B cell (primary cell): ENCODE data around the gene DNAH2. TPM values are rescaled to one million over a fixed set of nuclear protein-coding genes. Genes with fewer than 3 reads are reported as not detected.

Source experiments
- ATAC-seq: fragments of 200-7000 bp; cut with Tn5 transposase; one replicate; pipeline ENCODE4 v1.10.0; 2021; ENCODE audit warnings: low read depth, mild to moderate bottlenecking, moderate number of reproducible peaks, moderate library complexity
- CTCF ChIA-PET: fragments of 350-600 bp; sonication (Branson Sonifier 250); formaldehyde crosslinking; loops from one replicate; lab custom pipeline; 2021; ENCODE audit warnings: antibody characterized with exemption, inconsistent platforms; lab: Charles Lee
- POLR2A ChIA-PET: fragments of 350-600 bp; sonication (Branson Sonifier 250); formaldehyde crosslinking; loops from one replicate; lab custom pipeline; 2021; ENCODE audit warnings: antibody characterized with exemption; lab: Charles Lee
- DNase-seq: peaks from one replicate; pipeline ENCODE4 v3.0.0; 2013
- H2AFZ ChIP-seq: 2 replicates; pipeline ENCODE4 v1.6.1; 2012; ENCODE audit warnings: mild to moderate bottlenecking, low read depth, low read length; ENCODE audit not compliant: insufficient read depth, poor library complexity, severe bottlenecking
- H3K27ac ChIP-seq, 2 donors: 1 replicate in 1 of 2; 2 replicates in 1 of 2; pipeline ENCODE4 v1.5.1; 2012 to 2013; ENCODE audit warnings: low read length in 2 of 2, mild to moderate bottlenecking in 2 of 2, moderate library complexity in 1 of 2
- H3K27me3 ChIP-seq, 4 experiments: fragments of 200-600 bp in 1 of 4; sonication (generic) in 1 of 4; replicated peaks in 1 of 4; 1 replicate in 2 of 4; 2 replicates in 2 of 4; pipeline versions ENCODE4 v1.6.1 to v1.7.0; 2013 to 2016; ENCODE audit warnings: low read length in 3 of 4, mild to moderate bottlenecking in 2 of 4, mixed read lengths in 1 of 4, moderate library complexity in 1 of 4; ENCODE audit not compliant: insufficient read depth in 4 of 4, control insufficient read depth in 3 of 4; ENCODE audit errors: control extremely low read depth in 1 of 4
- H3K36me3 ChIP-seq, 2 experiments: replicated peaks in 1 of 2; 1 replicate in 1 of 2; 2 replicates in 1 of 2; pipeline versions ENCODE4 v1.6.1 to v1.7.1; 2013; ENCODE audit warnings: low read length in 1 of 2; ENCODE audit not compliant: insufficient read depth in 2 of 2, control insufficient read depth in 1 of 2; ENCODE audit errors: control extremely low read depth in 1 of 2, extremely low read depth in 1 of 2
- H3K4me1 ChIP-seq, 2 donors: fragments of 200-600 bp in 1 of 2; sonication (generic) in 1 of 2; 1 replicate in 1 of 2; 2 replicates in 1 of 2; pipeline versions ENCODE4 v1.5.1 to v1.6.1; 2013 to 2017; ENCODE audit warnings: low read length in 2 of 2; ENCODE audit not compliant: control insufficient read depth in 2 of 2, insufficient read depth in 2 of 2
- H3K4me2 ChIP-seq: replicated peaks from 2 replicates; pipeline ENCODE3; 2012; ENCODE audit warnings: mild to moderate bottlenecking, low read depth, low read length; ENCODE audit not compliant: poor library complexity, severe bottlenecking
- H3K4me3 ChIP-seq, 5 experiments: fragments of 200-600 bp in 1 of 5; sonication (generic) in 1 of 5; 1 replicate in 3 of 5; 2 replicates in 2 of 5; pipeline versions ENCODE4 v1.5.1 to v1.7.0; 2011 to 2016; ENCODE audit warnings: low read length in 4 of 5, mild to moderate bottlenecking in 4 of 5, low read depth in 2 of 5, control low read depth in 1 of 5, moderate library complexity in 1 of 5; ENCODE audit not compliant: insufficient read depth in 1 of 5; ENCODE audit errors: control extremely low read depth in 1 of 5, extremely low read depth in 1 of 5
- H3K79me2 ChIP-seq: fragments of 200-600 bp; sonication (generic); one replicate; pipeline ENCODE4 v1.6.0; 2016; ENCODE audit warnings: low read length; ENCODE audit not compliant: control insufficient read depth, insufficient read depth
- H3K9ac ChIP-seq: fragments of 200-600 bp; sonication (generic); 2 replicates; pipeline ENCODE4 v1.6.1; 2017; ENCODE audit warnings: mild to moderate bottlenecking, low read length, moderate library complexity
- H3K9me3 ChIP-seq, 3 donors: one replicate each; pipeline versions ENCODE4 v1.6.1 to v1.7.1; 2013; ENCODE audit warnings: low read length in 2 of 3; ENCODE audit not compliant: control insufficient read depth in 2 of 3, insufficient read depth in 1 of 3; ENCODE audit errors: control extremely low read depth in 1 of 3
- H4K20me1 ChIP-seq: 2 replicates; pipeline ENCODE4 v1.6.0; 2012; ENCODE audit warnings: mild to moderate bottlenecking, low read length; ENCODE audit not compliant: insufficient read depth, control insufficient read depth, poor library complexity, severe bottlenecking
- H3K27ac Mint-ChIP-seq: one replicate; pipeline ENCODE4 v1.8.0; 2021; ENCODE audit warnings: mixed read lengths
- H3K27me3 Mint-ChIP-seq: one replicate; pipeline ENCODE4 v1.8.0; 2021; ENCODE audit warnings: mixed read lengths
- H3K4me1 Mint-ChIP-seq: one replicate; pipeline ENCODE4 v1.8.0; 2021; ENCODE audit warnings: mixed read lengths
- H3K4me3 Mint-ChIP-seq: one replicate; pipeline ENCODE4 v1.8.0; 2021; ENCODE audit warnings: mixed read lengths
- H3K9me3 Mint-ChIP-seq: one replicate; pipeline ENCODE4 v1.8.0; 2022; ENCODE audit warnings: mixed read lengths; ENCODE audit not compliant: insufficient read depth
- CTCF ChIP-seq: fragments of 200-600 bp; IDR thresholded peaks from one replicate; pipeline ENCODE4 v1.8.0; 2022; ENCODE audit warnings: antibody characterized with exemption, mild to moderate bottlenecking
- EZH2 ChIP-seq: IDR thresholded peaks from 2 replicates; pipeline ENCODE4 v1.6.1; 2012; ENCODE audit warnings: borderline replicate concordance, low read depth, mild to moderate bottlenecking, moderate library complexity, low read length; ENCODE audit not compliant: insufficient read depth, poor library complexity, severe bottlenecking
- WGBS: methylation state at CpG from one replicate; pipeline ENCODE4 v1.1.5; 2013; ENCODE audit warnings: missing lambda C conversion rate; ENCODE audit not compliant: insufficient coverage; 5-methylcytosine and 5-hydroxymethylcytosine counted together
- intact Hi-C: fragments of 100-400 bp; cut with micrococcal nuclease; formaldehyde crosslinking; loops from one replicate; pipeline ENCODE4 v1.10.0; 2022
- polyA plus RNA-seq: library from polyadenylated mRNA; depleted of rRNA; stranded (reverse); fragments of >200 nt; gene quantifications from 2 replicates; pipeline ENCODE4 v1.2.3, GENCODE V29; 2012
- total RNA-seq, 2 donors: library from RNA; stranded (reverse); fragments of 120-200 nt in 1 of 2; gene quantifications; 1 replicate in 1 of 2; 2 replicates in 1 of 2; pipeline versions ENCODE4 v1.2.3 to v1.2.4, GENCODE V29; 2013 to 2022

The DNAH2 gene
- total and polyA plus RNA-seq, 2 donors (not counting 1 experiment from before 2014, with no cell fraction given) = 0.03 TPM; not detected in 1

GRCh38 chr17:7677388-7678067 lies 40.0 kb upstream of the DNAH2 start:
- TF ChIP-seq CTCF = no peak
- no peak for TF ChIP-seq EZH2
- Histone ChIP-seq H3K9me3 (peaks cover 3 to 9% (median 8%) of the 10 kb centered on the region in 3 donors), H3K4me1 (no peaks in the 10 kb centered on the region), H3K36me3 (peaks cover 15 to 35% of the 10 kb centered on the region in 2 experiments), H2AFZ (no peak overlapping the region), H3K4me3 (no peak overlapping the region), H3K27ac (no peak overlapping the region), H3K9ac (no peak overlapping the region), H3K79me2 (peaks cover 63% of the 10 kb centered on the region), H3K4me2 (no peak overlapping the region), H4K20me1 (peaks cover 54% of the 10 kb centered on the region), H3K27me3 (no peaks in the 10 kb centered on the region)
- H3K27me3 Mint-ChIP-seq = no peaks in the 10 kb centered on the region
- H3K4me3 Mint-ChIP-seq = no peak overlapping the region
- ATAC-seq (no peak), DNase-seq (no peak)
- H3K27ac Mint-ChIP-seq = no peak overlapping the region
- peaks cover 9% of the 10 kb centered on the region for H3K4me1 Mint-ChIP-seq
- ChIA-PET CTCF (interaction anchor here (2.3 kb wide), 1 partner anchor 10 kb away, joined by 6 read pairs; the partner anchor contains the start of genes TP53 and WRAP53), POLR2A (interaction anchor here (0.7 to 1.2 kb wide), 2 partner anchors 10 to 471 kb away, joined by 3 to 4 read pairs; partner anchors contain the start of gene TP53)
- intact Hi-C loops = no loop called here
- 93% methylated on average over 7 of the region's 10 CpGs for WGBS
- H3K9me3 Mint-ChIP-seq = no peaks in the 10 kb centered on the region
